Erythroblast (primary cell): Measurements from ENCODE around the gene IL1B.

Source experiments
- GATA1 ChIP-seq: IDR thresholded peaks from 2 replicates; pipeline ENCODE4 v1.6.1; 2011; ENCODE audit warnings: low read depth, mild to moderate bottlenecking, control low read depth, low read length, moderate library complexity
- POLR2A ChIP-seq: IDR thresholded peaks from 2 replicates; pipeline ENCODE4 v1.6.1; 2011; ENCODE audit warnings: mild to moderate bottlenecking, low read length

DNA sequence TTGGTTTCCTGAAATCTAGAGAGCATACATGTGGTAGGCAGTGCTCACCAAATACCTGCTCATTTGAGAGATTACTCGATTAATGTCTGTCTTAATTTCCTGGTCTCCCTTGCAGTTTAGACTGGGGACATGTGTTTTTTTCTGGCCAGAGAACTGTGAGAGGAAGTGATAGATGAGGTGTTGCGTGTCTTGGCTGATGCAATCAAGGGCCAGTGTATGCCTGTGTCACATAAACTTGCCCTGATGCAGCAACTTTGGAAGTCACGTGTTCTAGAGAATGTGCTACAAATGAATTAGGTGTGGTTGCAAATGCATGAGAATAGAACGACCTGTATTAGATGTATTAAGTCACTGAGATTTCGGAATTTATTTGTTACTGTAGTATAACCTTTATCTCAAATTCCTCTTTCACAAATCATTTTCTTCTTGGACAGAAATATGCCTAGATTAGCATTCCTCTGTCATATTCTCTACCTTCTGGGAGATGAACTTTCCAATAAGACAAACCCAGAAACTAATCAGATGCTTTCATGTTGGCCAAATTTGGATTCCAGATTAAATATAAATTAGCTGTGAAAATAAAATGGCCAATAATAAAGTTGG lies 42.3 kb downstream of the IL1B start:
- no peak for TF ChIP-seq POLR2A
- TF ChIP-seq GATA1 = no peak
